ENCODE results near the gene IFNG. TPM values are rescaled to one million over a fixed set of nuclear protein-coding genes. Genes with fewer than 3 reads are reported as not detected.

Gene IFNG
- polyA plus RNA-seq, 1 donor from 2014 or later, result not detected

DNA sequence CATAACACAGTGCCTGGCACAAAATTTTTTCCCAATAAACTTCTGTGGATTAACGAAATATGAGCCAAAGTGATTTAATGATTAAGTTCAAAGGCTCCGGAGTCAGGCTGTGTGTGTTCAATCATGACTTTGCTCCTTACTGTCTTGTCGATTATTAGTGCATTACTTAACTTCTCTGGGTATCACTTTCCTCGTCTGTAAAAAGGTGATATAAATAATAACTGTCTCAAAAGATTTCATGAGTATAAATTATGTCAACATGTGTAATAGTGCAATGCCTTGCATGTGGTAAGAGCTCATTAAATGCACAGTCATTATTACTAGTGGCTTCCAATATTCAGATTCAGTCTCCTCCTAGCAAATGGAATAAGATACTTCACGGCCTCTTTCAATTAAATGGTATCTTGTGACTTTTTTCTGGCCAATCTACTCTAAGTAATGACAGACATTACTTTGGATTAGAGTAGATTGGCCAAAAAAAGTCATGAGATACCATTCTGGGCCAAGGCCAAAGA is 6.8 kb upstream of the IFNG start:
- no peaks in the 10 kb centered on the region for H3F3A ChIP-seq (ENCODE audit: insufficient read depth, low read length, poor library complexity, severe bottlenecking)
- TF ChIP-seq POLR2AphosphoS5 (IDR thresholded peaks at IDR 0.05) (no peak), SMC3 (conservative IDR thresholded peaks at IDR 0.05; ENCODE audit: poor library complexity) (no peak), RAD21 (conservative IDR thresholded peaks at IDR 0.05) (no peak), CTCF (IDR thresholded peaks at IDR 0.05; ENCODE audit: poor library complexity, severe bottlenecking) (no peak), EZH2 (IDR thresholded peaks at IDR 0.05; ENCODE audit: borderline replicate concordance, insufficient read depth, low read length, poor library complexity, severe bottlenecking) (no peak), TAF1 (IDR thresholded peaks at IDR 0.05; ENCODE audit: low read depth) (no peak), MXI1 (conservative IDR thresholded peaks at IDR 0.05; ENCODE audit: poor library complexity, severe bottlenecking) (no peak), EP300 (conservative IDR thresholded peaks at IDR 0.05; ENCODE audit: poor library complexity, severe bottlenecking) (no peak)
- TF ChIP-seq, protein P1, sequence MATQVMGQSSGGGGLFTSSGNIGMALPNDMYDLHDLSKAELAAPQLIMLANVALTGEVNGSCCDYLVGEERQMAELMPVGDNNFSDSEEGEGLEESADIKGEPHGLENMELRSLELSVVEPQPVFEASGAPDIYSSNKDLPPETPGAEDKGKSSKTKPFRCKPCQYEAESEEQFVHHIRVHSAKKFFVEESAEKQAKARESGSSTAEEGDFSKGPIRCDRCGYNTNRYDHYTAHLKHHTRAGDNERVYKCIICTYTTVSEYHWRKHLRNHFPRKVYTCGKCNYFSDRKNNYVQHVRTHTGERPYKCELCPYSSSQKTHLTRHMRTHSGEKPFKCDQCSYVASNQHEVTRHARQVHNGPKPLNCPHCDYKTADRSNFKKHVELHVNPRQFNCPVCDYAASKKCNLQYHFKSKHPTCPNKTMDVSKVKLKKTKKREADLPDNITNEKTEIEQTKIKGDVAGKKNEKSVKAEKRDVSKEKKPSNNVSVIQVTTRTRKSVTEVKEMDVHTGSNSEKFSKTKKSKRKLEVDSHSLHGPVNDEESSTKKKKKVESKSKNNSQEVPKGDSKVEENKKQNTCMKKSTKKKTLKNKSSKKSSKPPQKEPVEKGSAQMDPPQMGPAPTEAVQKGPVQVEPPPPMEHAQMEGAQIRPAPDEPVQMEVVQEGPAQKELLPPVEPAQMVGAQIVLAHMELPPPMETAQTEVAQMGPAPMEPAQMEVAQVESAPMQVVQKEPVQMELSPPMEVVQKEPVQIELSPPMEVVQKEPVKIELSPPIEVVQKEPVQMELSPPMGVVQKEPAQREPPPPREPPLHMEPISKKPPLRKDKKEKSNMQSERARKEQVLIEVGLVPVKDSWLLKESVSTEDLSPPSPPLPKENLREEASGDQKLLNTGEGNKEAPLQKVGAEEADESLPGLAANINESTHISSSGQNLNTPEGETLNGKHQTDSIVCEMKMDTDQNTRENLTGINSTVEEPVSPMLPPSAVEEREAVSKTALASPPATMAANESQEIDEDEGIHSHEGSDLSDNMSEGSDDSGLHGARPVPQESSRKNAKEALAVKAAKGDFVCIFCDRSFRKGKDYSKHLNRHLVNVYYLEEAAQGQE (IDR thresholded peaks at IDR 0.05; ENCODE audit: borderline replicate concordance), result no peak
- H2AFZ ChIP-seq (ENCODE audit: low read depth, low read length), result no peak overlapping the region
- no peak overlapping the region for H3K9ac ChIP-seq (ENCODE audit: low read length)
- no peak overlapping the region for H3K27ac ChIP-seq (ENCODE audit: low read length)
- H3K4me2 ChIP-seq (ENCODE audit: low read length), result no peak overlapping the region
- H3K4me3 ChIP-seq (ENCODE audit: low read length), result no peak overlapping the region
- H3K36me3 ChIP-seq (ENCODE audit: insufficient read depth, low read length), result no peaks in the 10 kb centered on the region
- H4K20me1 ChIP-seq (ENCODE audit: insufficient read depth), result no peaks in the 10 kb centered on the region
- H3K9me2 ChIP-seq (ENCODE audit: insufficient read depth, low read length), result no peaks in the 10 kb centered on the region
- H3K27me3 ChIP-seq (ENCODE audit: insufficient read depth, low read depth, low read length), result no peaks in the 10 kb centered on the region
- no peaks in the 10 kb centered on the region for H3K79me2 ChIP-seq (replicated peaks; ENCODE audit: insufficient read depth, low read length)
- no peaks in the 10 kb centered on the region for H3K9me3 ChIP-seq (ENCODE audit: low read length)

GRCh38 chr12:68163560-68164081 is 4.1 kb upstream of the IFNG start:
- Histone ChIP-seq H3K9ac (ENCODE audit: low read length) (no peak overlapping the region), H3K36me3 (ENCODE audit: insufficient read depth, low read length) (no peaks in the 10 kb centered on the region), H2AFZ (ENCODE audit: low read depth, low read length) (no peak overlapping the region), H3K9me2 (ENCODE audit: insufficient read depth, low read length) (no peaks in the 10 kb centered on the region), H3K4me2 (ENCODE audit: low read length) (no peak overlapping the region), H3K4me3 (ENCODE audit: low read length) (no peak overlapping the region), H3K27ac (ENCODE audit: low read length) (no peak overlapping the region), H3F3A (ENCODE audit: insufficient read depth, low read length, poor library complexity, severe bottlenecking) (no peaks in the 10 kb centered on the region), H3K27me3 (ENCODE audit: insufficient read depth, low read depth, low read length) (no peaks in the 10 kb centered on the region), H3K79me2 (replicated peaks; ENCODE audit: insufficient read depth, low read length) (no peaks in the 10 kb centered on the region), H3K9me3 (ENCODE audit: low read length) (no peaks in the 10 kb centered on the region), H4K20me1 (ENCODE audit: insufficient read depth) (no peaks in the 10 kb centered on the region)
- no peak for TF ChIP-seq EZH2 (IDR thresholded peaks at IDR 0.05; ENCODE audit: borderline replicate concordance, insufficient read depth, low read length, poor library complexity, severe bottlenecking)
- TF ChIP-seq, protein P1 (IDR thresholded peaks at IDR 0.05; ENCODE audit: borderline replicate concordance), result no peak
- no peak for TF ChIP-seq EP300 (conservative IDR thresholded peaks at IDR 0.05; ENCODE audit: poor library complexity, severe bottlenecking)
- TF ChIP-seq SMC3 (conservative IDR thresholded peaks at IDR 0.05; ENCODE audit: poor library complexity), result no peak
- TF ChIP-seq TAF1 (IDR thresholded peaks at IDR 0.05; ENCODE audit: low read depth), result no peak
- no peak for TF ChIP-seq MXI1 (conservative IDR thresholded peaks at IDR 0.05; ENCODE audit: poor library complexity, severe bottlenecking)
- no peak for TF ChIP-seq CTCF (IDR thresholded peaks at IDR 0.05; ENCODE audit: poor library complexity, severe bottlenecking)
- no peak for TF ChIP-seq RAD21 (conservative IDR thresholded peaks at IDR 0.05)
- no peak for TF ChIP-seq POLR2AphosphoS5 (IDR thresholded peaks at IDR 0.05)
